ENCODE measurements around the gene CAB39L.

CAB39L gene

DNA sequence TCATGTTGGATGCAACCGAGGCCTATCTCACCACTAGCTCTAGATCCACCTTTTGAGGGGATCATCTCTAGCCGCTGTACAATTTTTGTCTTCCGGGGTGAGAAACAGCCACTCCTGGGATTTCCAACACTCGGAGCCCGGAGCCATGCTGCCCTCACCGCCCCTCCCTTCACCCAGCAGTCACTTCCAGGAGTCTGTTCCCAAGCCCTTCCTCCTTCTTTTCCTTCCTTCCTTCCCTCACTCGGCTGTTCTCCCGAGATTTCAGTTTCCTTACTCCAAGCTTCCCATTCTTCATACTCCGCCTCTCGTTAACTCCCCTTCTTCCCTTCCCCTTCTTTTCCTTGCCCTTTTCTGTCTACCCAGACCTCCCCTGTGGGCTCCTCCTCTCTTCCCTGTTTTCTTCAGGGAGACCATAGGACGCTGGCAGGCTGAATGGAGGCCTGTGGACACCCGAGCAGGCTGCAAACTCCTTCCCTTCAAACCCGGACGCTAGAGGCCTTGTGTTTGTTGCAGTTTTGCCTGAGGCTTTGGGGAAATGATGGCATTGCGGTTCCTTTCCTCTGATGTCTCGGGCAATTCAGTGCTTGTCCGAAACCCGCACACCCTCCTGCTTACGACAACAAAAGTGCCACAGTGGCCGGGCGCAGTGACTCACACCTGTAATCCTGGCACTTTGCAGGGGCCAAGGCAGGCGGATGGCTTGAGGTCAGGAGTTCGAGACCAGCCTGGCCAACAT lies 96.0 kb downstream of the CAB39L start:
- no peaks in the 10 kb centered on the region for H3K9me2 ChIP-seq (replicated peaks; ENCODE audit: insufficient read depth, low read length)
- H3K27ac ChIP-seq (ENCODE audit: low read depth, low read length) = no peak overlapping the region
- no peaks in the 10 kb centered on the region for H4K20me1 ChIP-seq (ENCODE audit: low read depth, low read length)
- TF ChIP-seq, protein P1, sequence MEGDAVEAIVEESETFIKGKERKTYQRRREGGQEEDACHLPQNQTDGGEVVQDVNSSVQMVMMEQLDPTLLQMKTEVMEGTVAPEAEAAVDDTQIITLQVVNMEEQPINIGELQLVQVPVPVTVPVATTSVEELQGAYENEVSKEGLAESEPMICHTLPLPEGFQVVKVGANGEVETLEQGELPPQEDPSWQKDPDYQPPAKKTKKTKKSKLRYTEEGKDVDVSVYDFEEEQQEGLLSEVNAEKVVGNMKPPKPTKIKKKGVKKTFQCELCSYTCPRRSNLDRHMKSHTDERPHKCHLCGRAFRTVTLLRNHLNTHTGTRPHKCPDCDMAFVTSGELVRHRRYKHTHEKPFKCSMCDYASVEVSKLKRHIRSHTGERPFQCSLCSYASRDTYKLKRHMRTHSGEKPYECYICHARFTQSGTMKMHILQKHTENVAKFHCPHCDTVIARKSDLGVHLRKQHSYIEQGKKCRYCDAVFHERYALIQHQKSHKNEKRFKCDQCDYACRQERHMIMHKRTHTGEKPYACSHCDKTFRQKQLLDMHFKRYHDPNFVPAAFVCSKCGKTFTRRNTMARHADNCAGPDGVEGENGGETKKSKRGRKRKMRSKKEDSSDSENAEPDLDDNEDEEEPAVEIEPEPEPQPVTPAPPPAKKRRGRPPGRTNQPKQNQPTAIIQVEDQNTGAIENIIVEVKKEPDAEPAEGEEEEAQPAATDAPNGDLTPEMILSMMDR (IDR thresholded peaks at IDR 0.05; ENCODE audit: insufficient read depth, low read length, poor library complexity, severe bottlenecking) = no peak
- no peak for TF ChIP-seq EZH2phosphoT487 (conservative IDR thresholded peaks at IDR 0.05; ENCODE audit: low read length)
- no peaks in the 10 kb centered on the region for H3K27me3 ChIP-seq (ENCODE audit: low read length)
- H3K9me3 ChIP-seq (ENCODE audit: insufficient read depth, low read length) = no peaks in the 10 kb centered on the region
- H3K36me3 ChIP-seq (ENCODE audit: low read length) = no peaks in the 10 kb centered on the region
- no peak overlapping the region for H2AFZ ChIP-seq (ENCODE audit: low read depth, low read length, severe bottlenecking)
- H3K79me2 ChIP-seq (ENCODE audit: insufficient read depth, low read length) = no peaks in the 10 kb centered on the region
- H3K4me3 ChIP-seq (ENCODE audit: insufficient read depth, low read length, poor library complexity, severe bottlenecking) = no peak overlapping the region
- H3F3A ChIP-seq (ENCODE audit: insufficient read depth) = no peaks in the 10 kb centered on the region
- H3K4me2 ChIP-seq (ENCODE audit: low read depth, low read length, poor library complexity, severe bottlenecking) = no peak overlapping the region
- no peak overlapping the region for H3K9ac ChIP-seq (ENCODE audit: low read length)

DNA sequence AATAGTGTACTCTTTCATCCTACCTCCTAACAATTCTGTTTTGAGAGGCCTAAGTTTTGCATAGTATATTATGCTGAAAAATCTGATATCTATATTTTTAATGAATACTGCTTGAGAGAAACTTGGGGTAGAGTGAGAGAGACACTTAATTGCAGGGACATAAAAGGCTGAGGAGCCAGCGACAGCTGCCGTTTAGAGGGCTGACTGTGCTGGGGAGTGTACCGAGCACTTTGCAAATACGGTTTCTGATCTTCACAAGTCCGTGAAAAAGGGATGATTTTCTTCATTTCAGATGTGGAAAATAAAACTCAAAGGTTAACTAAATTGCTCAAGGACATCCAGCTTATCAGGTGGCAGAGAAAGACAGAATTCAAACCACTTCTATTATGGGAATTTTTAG lies 97.4 kb downstream of the CAB39L start:
- no peak overlapping the region for H3K9ac ChIP-seq (ENCODE audit: low read length)
- H3K27ac ChIP-seq (ENCODE audit: low read depth, low read length) = no peak overlapping the region
- H2AFZ ChIP-seq (ENCODE audit: low read depth, low read length, severe bottlenecking) = no peak overlapping the region
- H4K20me1 ChIP-seq (ENCODE audit: low read depth, low read length) = no peaks in the 10 kb centered on the region
- no peaks in the 10 kb centered on the region for H3K27me3 ChIP-seq (ENCODE audit: low read length)
- no peaks in the 10 kb centered on the region for H3K9me2 ChIP-seq (replicated peaks; ENCODE audit: insufficient read depth, low read length)
- no peaks in the 10 kb centered on the region for H3K79me2 ChIP-seq (ENCODE audit: insufficient read depth, low read length)
- H3K9me3 ChIP-seq (ENCODE audit: insufficient read depth, low read length) = no peaks in the 10 kb centered on the region
- no peak for TF ChIP-seq EZH2phosphoT487 (conservative IDR thresholded peaks at IDR 0.05; ENCODE audit: low read length)
- TF ChIP-seq, protein P1 (IDR thresholded peaks at IDR 0.05; ENCODE audit: insufficient read depth, low read length, poor library complexity, severe bottlenecking) = no peak
- no peaks in the 10 kb centered on the region for H3F3A ChIP-seq (ENCODE audit: insufficient read depth)
- no peak overlapping the region for H3K4me2 ChIP-seq (ENCODE audit: low read depth, low read length, poor library complexity, severe bottlenecking)
- no peak overlapping the region for H3K4me3 ChIP-seq (ENCODE audit: insufficient read depth, low read length, poor library complexity, severe bottlenecking)
- no peaks in the 10 kb centered on the region for H3K36me3 ChIP-seq (ENCODE audit: low read length)

DNA sequence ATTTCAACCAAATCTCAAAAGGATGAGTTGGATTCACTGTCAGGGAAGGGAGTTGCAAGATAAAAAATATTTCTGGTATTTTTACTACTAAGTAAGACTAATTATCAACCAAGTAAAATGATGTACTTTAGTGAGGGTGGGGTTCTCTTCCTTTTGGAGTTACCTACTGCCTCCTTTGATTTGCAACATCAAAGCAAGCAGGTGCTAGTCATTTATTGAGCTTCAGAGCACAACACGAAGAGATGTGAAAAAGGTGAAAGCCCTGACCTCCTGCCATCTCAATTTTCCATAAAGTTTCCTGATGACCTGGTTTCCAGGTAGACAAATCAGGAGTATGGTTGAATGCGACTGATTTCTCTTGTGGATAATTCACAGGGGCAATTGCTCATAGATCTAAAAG lies 100.1 kb downstream of the CAB39L start:
- Histone ChIP-seq H3K4me2 (ENCODE audit: low read depth, low read length, poor library complexity, severe bottlenecking) (no peak overlapping the region), H3F3A (ENCODE audit: insufficient read depth) (no peaks in the 10 kb centered on the region), H3K27ac (ENCODE audit: low read depth, low read length) (no peak overlapping the region), H2AFZ (ENCODE audit: low read depth, low read length, severe bottlenecking) (no peak overlapping the region), H3K27me3 (ENCODE audit: low read length) (no peaks in the 10 kb centered on the region), H3K4me3 (ENCODE audit: insufficient read depth, low read length, poor library complexity, severe bottlenecking) (no peak overlapping the region), H3K9ac (ENCODE audit: low read length) (no peak overlapping the region), H4K20me1 (ENCODE audit: low read depth, low read length) (no peaks in the 10 kb centered on the region), H3K9me2 (replicated peaks; ENCODE audit: insufficient read depth, low read length) (no peaks in the 10 kb centered on the region), H3K9me3 (ENCODE audit: insufficient read depth, low read length) (no peaks in the 10 kb centered on the region), H3K79me2 (ENCODE audit: insufficient read depth, low read length) (no peaks in the 10 kb centered on the region), H3K36me3 (ENCODE audit: low read length) (no peaks in the 10 kb centered on the region)
- TF ChIP-seq, protein P1 (IDR thresholded peaks at IDR 0.05; ENCODE audit: insufficient read depth, low read length, poor library complexity, severe bottlenecking) = no peak
- TF ChIP-seq EZH2phosphoT487 (conservative IDR thresholded peaks at IDR 0.05; ENCODE audit: low read length) = no peak
